IPS DF 4.7 (cell line): ENCODE measurements around the gene GRIK3.

Source experiments
- DNase-seq: peaks from one replicate; pipeline ENCODE4 v3.0.0-alpha.2; 2013; ENCODE audit warnings: low spot score; ENCODE audit errors: extremely low read depth

The GRIK3 gene

GRCh38 chr1:37047542-37047941 is 13.2 kb upstream of the GRIK3 start:
- DNase-seq: no peak

- DNase-seq: no peak
These were observed 8.8 kb upstream of the GRIK3 start for GRCh38 chr1:37043101-37043500.

DNA sequence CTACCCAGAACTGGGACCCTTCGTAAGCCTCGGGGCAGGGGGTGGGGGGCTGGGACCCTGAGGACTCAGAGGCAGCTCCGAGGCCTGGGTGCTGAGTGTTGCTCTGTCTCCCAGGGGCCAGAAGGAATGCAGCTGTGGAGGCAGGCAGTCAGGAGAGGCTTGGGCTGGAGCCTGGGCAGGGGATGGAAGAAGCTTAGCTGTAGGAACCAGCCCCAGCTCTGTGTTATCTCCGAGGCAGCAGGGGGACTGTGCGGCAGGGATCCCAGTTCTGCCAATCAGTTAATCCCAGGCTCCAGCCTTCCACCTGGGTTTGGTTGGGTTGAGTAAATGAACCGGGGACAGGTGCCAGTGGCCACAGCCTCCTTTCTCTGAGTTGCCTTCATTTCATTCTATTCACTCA is 8.2 kb upstream of the GRIK3 start:
- DNase-seq: no peak

GRCh38 chr1:37041483-37041882 is 7.2 kb upstream of the GRIK3 start:
- no peak for DNase-seq

GRCh38 chr1:37040773-37041172 is 6.5 kb upstream of the GRIK3 start:
- no peak for DNase-seq

DNA sequence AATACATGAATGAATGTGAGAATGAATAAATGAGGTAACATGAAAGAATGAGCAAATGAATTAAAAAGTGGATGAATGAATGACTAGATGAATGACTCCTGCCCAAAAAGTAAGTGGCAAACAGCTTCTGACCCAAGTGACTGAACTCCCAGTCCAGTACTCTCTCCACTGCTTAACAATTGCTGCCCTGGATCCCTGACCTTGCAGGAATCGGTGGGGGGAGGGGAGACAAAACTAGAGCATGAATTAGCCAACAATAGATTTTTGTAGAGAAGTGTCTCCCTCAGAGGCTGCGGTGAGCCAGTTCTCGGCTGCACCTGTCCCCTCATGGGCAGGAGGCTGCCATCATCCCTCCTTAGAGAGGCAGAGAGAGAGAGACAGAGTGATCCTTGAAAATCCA is 5.9 kb upstream of the GRIK3 start:
- no peak for DNase-seq

GRCh38 chr1:37038227-37039093 is 4.1 kb upstream of the GRIK3 start:
- DNase-seq: no peak

GRCh38 chr1:37037690-37038089 is 3.4 kb upstream of the GRIK3 start:
- no peak for DNase-seq

DNA sequence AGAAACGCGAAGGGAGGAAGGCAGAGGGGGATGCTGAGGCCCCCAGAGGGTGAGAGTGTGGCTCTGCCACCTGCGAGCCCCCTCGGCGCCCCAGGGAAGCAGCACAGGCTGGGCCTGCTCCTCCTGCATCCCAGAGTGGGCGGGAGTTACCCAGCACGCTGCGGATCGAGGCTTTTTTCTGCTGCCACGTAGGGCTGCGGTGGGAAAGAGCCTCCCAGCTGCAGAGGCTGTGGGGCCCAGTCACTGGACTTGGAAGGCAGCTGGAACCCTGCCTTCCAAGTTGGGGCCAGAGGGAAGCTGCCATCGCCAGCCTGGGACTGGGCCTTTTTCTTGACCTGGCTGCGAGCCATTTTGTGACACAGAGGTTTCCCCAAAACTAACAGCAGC is 2.3 kb upstream of the GRIK3 start:
- no peak for DNase-seq

GRCh38 chr1:37035796-37036666 is 1.7 kb upstream of the GRIK3 start:
- no peak for DNase-seq

- DNase-seq: no peak
These were observed 838 bp upstream of the GRIK3 start for GRCh38 chr1:37035014-37035691.

- no peak for DNase-seq
These were observed 787 bp downstream of the GRIK3 start for GRCh38 chr1:37033355-37034101.

GRCh38 chr1:37032660-37033354 is 1.5 kb downstream of the GRIK3 start:
- no peak for DNase-seq

GRCh38 chr1:37031871-37032270 is 2.4 kb downstream of the GRIK3 start:
- DNase-seq: no peak

DNA sequence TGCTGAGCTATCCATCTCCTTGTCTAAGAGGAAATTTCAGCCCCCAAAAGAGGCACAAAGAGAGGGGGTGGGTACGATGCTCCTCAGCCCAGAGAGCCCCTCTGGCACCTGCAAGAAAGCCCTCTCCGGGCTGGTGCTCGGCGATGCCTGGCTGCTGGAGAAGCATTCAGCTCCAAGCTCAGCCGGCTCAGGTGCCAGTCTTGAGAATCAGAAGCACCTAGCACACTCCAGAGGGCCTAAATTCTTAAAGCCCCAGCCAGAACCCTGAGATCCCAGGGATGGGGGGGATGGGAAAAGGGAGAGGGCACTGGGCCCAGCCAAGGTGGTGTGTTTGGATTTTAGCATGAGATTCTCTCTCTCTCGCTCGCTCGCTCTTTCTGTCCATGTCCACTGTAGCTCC is 2.9 kb downstream of the GRIK3 start:
- DNase-seq: no peak

GRCh38 chr1:37028981-37029617 is 5.2 kb downstream of the GRIK3 start:
- no peak for DNase-seq

GRCh38 chr1:37021502-37021901 is 12.8 kb downstream of the GRIK3 start:
- no peak for DNase-seq

DNA sequence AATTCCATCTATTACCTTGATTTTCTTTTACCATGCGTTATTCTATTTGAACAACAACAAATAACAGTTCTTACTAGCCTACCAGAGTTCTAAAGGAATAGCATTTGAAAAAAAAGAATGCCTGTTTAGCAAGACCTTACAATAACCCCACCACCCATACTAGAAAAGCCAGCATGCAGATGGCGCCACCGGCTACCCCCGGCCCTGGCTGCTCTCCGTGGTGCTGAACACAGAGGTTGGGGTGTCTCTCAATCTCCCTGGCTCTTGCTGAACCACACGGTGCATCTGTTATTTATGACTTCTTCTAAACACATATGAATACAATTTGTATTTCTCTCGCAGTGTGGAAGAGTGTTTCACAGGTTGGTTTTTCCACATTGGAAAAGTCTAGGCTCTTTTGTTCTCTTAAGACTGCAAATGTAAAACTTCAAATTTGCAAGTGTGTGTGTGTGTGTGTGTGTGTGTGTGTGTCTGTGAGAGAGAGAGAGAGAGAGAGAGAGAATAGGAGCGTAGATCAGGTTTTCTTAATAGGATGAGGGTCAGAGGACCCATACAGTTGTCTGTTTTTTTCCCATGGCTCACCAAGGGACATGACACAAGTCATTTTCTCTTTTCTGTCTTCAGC is 13.6 kb downstream of the GRIK3 start:
- no peak for DNase-seq

DNA sequence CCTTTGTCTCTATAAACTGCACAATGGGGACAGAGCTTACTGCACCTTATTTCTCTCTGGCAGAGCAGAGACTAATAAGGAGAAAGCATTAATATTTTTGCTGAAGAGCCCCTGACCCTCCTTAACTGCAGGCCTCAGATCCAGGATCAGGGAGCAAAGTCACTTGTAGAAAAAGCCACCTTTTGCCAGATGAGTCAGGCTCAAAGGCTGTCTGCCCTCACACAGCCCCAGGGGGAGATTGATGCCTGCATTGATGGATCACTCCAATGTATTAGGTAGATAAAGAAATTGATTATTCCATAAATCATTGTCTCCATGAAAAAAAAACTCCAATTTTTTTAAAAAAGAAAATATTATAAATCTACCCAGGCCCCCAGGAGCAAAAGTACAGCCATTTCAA is 15.8 kb downstream of the GRIK3 start:
- DNase-seq: no peak

DNA sequence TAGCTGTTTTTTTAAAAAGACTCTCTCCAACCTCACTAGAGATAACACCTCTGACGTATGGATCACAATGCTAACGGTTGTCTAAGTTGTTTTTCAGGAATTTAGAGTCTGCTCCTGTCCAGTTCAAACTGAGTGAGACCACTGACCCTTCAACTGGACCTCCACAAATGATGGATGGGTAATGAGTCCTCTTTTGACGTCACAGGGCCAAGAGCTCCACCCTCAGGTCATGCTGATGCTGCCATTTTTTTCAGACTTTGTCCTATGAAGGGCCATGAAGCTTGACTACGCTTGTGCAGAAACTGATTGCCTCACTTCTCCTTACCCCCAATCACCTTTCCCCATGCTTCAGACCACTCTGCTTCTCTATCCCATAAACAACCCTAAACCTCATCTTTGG is 16.6 kb downstream of the GRIK3 start:
- no peak for DNase-seq
